NCI-H1417 (cell line): ENCODE results near the gene MVB12B.
"Not testable (repeated sequence)": the region's sequence is repeated elsewhere in the genome, so short reads cannot be mapped to it uniquely, and the experiment has no call there.

Experiments used
- DNase-seq, 3 experiments: peaks; one replicate each; lab custom pipeline; 2025; lab: John Stamatoyannopoulos, UW

The MVB12B gene, protein sequence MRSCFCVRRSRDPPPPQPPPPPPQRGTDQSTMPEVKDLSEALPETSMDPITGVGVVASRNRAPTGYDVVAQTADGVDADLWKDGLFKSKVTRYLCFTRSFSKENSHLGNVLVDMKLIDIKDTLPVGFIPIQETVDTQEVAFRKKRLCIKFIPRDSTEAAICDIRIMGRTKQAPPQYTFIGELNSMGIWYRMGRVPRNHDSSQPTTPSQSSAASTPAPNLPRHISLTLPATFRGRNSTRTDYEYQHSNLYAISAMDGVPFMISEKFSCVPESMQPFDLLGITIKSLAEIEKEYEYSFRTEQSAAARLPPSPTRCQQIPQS

DNA sequence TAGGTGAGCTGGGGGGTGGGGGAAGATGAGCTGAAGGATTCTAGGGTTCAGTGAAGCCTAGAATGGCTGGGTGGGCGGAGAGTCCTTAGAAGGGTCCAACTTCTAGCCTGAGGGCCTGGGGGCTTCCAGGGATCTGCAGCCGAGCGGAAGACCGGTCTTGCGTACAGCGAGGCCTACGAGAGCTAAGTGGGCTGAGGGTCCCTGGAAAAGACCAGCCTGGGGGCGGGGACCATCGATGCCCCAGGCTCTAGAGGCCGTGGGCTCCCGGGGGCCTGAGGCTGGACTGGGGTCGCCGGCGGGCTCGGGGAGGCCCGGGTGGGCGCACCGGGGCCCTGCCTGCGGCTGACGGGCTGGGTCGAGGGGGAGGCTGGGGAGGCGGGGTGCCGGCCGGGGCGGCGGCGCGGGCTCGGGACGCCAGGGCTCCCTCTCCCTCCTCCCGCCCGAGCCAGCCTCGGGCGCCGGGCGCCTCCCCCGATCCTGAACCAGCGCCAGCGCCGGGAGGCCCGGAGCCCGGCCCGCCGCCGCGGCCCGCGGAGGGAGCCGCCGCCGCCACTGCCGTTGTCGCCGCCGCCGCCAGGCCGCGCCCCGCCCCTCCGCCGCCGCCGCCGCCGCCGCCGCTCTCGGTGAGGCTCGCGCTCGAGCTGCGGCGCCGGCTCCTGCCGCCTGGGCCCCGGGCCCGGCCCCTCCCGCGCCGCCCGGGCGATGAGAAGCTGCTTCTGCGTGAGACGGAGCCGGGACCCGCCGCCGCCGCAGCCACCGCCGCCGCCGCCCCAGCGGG is at the start of gene MVB12B:
TSS of gene MVB12B (plus strand) at position 602 of the 778 bp plus-strand sequence. CDS start at position 703, 101 bp downstream.
- DNase-seq: peak; percentile 15 to 82 (median 67)

DNA sequence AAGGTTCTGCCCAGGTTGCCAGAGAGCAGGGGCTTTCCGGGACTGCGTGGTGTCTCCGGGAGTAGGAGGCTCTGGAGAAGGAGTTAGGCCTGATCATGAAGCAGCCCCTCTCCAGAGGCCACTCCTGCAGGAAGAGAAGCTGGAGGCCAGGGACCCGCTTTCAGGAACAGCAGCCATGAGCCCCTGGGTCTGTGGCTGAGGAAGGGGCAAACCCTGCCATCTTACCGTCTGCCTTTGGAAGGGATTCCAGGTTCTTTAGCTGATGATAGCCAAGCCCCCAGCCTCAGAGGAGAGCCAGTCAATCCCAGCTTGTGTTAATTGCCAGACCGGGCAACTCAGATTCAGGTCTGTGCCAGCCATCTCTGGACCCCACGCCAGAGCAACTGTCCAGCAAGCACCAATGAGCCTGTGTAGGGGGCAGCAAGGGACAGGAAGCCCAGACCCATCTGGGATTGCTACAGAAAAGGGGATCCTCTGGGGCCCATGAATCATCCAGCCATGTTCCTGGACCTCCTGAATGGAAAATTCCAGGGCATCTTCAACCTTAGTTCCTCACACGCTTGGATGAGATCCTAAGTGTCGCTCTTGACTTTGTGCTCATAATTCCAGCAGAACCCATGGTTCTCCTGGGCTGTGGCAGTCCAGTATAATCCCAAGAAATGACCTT is 42.7 kb upstream of the MVB12B start:
- no peak for DNase-seq

DNA sequence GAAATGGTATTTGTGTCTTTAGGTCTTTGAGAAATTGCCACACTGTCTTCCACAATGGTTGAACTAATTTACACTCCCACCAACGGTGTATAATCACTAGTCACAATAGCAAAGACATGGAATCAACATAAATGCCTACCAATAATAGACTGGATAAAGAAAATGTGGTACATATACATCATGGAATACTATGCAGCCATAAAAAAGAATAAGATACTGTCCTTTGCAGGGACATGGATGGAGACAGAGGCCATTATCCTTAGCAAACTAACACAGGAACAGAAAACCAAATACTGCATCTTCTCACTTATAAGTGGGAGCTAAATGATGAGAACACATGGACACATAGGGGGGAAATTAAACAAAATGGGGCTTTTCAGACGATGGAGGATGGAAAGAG is 41.0 kb upstream of the MVB12B start:
- not testable (repeated sequence) for DNase-seq

DNA sequence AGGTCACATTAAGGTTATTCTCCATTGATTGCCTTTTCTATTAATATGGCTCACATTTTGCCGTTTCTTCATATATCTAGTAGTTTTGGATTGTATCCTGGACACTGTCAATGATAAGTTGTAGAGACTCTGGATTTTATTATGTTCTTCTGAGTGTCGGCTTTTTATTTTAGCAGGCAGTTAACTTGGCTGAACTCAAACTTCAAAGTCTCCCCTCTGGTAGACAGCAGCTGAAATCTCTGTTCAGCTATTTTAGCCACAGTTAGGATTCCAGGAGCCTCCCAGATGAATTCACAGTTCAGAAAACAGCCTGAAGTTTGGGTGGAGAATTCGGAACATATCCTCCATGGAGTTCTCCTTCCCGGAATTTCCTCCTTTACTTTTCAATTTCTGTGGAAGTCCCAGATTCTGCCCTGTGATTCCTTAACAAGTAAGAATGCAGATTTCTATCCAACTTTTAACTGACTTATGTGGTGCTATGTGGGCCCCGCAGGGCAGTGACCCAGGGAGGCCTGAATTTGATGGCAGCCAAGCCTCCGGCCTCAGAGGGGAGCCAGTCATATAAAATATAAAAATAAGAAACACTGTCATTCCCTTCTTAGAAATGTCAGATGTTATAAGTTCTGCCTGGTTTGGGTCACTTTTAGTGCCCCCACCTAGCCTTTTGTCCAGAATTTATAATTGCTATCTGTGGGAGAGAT is 39.3 kb upstream of the MVB12B start:
- DNase-seq: no peak

DNA sequence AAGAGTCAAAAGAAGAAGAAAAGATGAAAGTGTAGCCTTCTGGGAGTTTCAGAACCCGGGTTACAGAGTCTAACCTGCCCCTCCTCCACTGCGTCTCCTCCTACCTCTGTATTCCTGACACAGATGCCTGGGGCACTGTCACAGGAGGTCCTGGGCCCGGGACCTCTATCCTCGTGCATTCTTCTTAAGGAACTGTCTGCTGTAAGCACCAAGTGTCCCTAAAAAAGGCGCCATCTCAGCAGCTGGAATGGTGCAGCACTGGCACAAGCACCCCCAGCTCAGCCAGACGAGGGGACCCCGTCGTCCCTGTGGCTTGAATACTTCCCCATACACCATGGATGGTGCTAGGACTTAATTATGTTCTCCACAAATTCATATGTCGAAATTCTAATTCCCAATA is 35.8 kb upstream of the MVB12B start:
- DNase-seq: no peak

DNA sequence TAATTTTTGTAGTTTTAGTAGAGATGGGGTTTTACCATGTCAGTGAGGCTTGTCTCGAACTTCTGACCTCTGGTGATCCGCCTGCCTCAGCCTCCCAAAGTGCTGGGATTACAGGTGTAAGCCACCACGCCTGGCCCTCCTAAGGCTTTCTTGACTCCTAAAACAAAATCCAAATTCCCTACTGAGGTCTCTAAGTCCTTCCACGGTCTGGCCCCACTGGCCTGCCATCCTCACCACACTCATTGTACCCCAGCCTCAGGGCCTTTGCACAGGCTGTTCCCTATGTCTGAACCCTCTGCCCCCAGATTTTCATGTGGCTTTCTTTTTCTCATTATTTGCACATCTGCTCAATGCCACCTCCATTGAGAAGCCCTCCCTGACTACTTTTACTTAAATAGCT is 34.7 kb upstream of the MVB12B start:
- DNase-seq: no peak

GRCh38 chr9:126292736-126293521 is 33.7 kb upstream of the MVB12B start:
- peak in 1 of 3 experiments; percentile 49 for DNase-seq

DNA sequence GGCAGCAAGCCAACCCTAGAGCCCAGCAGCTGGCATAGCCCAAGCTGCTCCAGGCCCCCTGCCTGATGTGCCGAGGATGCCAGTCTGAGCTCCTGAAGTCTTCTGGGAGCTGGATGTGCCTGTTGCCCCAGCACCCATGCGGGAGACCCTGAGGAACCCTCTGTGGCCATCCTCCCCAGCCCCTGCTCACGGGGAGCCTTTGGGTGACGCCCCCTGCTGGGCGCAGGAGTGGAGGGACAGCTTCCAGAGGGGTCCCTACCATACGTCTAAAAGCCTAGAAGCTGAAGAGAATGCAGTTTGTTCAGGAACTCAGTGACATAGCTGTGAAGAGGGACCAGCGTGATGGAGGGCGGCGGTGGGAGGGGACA is 33.1 kb upstream of the MVB12B start:
- DNase-seq: no peak

- DNase-seq: no peak
Measured at GRCh38 chr9:126294331-126295081, 32.1 kb upstream of the MVB12B start.

DNA sequence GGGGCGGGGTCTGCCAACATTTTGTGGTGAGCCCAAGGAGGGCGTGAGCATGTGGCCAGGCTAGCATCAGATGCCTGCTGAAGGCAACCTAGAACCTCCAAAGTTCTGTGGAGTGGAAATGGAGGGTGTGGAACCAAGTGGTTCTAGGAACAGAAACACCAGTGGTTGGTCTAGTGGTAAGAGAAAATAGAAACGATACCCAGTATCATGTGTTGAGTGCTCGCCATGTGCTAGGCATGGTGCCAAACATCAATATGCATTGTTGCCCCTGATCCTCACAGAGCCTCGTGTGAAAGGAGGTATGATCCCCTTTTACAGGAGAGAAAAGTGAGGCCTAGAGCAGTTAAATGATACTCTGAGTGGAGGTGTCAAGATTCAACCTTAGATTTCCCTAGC is 31.5 kb upstream of the MVB12B start:
- DNase-seq: no peak

DNA sequence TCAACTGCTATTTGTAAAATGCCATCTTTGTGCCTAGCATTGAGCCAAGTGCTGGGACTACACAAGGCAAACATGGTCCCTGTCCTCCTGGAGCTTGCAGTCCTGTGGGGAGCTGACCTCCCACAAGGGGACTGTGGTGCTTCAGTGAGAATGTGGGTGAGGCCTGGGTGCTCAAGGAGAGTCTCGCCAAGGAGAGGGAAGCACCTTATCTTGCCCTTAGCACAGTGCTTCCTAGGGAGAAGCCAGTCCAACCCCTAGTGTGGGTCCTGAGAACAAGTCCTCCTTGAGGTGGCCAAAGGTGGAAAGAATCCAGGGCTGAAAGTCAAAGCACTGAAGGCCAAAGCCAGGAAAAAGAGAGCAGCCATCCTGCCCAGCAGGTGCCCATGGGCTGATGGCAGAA is 31.1 kb upstream of the MVB12B start:
- no peak for DNase-seq

DNA sequence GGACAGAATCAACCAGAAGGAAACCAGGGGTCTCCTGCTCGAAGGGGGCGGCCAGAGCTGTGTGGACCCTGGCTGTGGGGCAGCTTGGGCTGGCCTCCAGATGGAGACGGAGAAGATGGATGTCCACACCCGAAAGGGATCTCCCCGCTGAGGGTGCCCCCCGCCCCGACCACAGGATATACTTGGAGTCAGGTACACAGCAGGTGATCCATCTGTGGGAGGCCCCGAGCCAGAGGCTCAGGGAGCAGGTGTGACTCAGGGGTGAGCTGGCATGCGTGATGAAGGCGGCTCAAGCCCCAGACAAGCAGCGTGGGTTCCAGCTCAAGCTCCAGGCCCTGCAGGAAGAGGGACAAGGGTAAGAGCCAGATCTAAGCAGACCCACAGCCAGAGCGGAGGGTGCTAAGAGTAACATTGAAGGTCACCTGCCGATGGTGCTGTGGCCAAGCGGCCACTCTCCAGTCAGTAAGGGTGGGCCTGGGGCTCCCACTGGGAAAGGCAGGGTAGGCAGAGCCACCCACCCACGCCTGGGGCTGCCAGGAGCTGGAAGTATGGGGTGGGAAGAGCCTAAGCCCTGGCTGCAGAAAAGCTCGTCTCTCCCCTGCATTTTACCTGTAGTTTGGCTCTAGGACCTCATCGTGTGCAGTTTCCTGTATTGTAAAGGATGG is 30.6 kb upstream of the MVB12B start:
- no peak for DNase-seq

DNA sequence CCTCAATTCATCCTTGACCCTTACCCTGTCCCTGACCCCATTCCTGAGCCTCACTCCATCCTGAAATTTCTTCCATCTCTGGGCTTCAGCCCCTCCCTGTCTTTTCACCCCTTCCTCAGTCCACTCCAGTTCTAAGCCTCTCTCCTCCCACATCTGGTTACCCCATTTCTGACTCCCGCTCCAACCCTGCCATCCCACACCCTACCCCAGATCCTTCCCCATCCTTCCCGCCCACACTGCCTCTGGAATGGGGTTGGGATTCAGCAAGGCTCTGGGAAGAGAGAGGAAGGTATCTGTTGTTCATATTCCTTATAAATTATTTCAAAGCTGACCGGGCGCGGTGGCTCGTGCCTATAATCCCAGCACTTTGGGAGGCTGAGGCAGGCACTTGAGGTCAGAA is 29.9 kb upstream of the MVB12B start:
- DNase-seq: no peak

DNA sequence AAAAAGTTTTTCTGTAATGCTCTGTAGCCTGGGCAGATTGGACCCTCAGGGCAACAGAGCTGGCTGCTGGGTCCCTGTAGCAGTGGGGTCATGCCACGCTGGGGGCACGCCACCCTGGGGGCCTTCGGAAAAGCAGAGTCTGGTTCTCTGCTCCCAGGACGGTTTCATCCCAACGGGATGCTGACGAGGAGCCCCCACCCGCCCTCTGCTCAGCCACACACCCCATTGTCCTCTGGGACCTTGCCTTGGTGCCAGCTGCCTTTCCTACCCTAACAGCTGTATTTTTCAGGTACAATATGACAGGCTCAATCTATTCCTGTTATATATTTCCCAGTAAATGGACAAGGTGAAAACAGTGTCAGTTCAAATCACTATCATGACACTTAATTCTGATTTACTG is 29.0 kb upstream of the MVB12B start:
- DNase-seq: no peak

GRCh38 chr9:126298063-126298801 is 28.4 kb upstream of the MVB12B start:
- no peak for DNase-seq

GRCh38 chr9:126299706-126300276 is 26.8 kb upstream of the MVB12B start:
- no peak for DNase-seq

GRCh38 chr9:126301196-126301595 is 25.4 kb upstream of the MVB12B start:
- DNase-seq: no peak

GRCh38 chr9:126301985-126302603 is 24.5 kb upstream of the MVB12B start:
- peak; percentile 29 to 83 (median 60) for DNase-seq

- DNase-seq: no peak
Measured at GRCh38 chr9:126302730-126303129, 23.9 kb upstream of the MVB12B start.
